HUES64 (cell line): Measurements from ENCODE around the gene ATAD1. TPM values are rescaled to one million over a fixed set of nuclear protein-coding genes. Genes with fewer than 3 reads are reported as not detected.
A peak's percentile ranks its signal among the peaks of the same experiment; 100 is the strongest.
"Not testable (repeated sequence)": the region's sequence is repeated elsewhere in the genome, so short reads cannot be mapped to it uniquely, and the experiment has no call there.

ENCODE experiments used
- H3K27ac ChIP-seq: 2 replicates; pipeline ENCODE4 v1.7.0; 2013; ENCODE audit warnings: low read depth, low read length, inconsistent platforms
- H3K27me3 ChIP-seq: 2 replicates; pipeline ENCODE4 v1.6.1; 2013; ENCODE audit warnings: mild to moderate bottlenecking, low read length; ENCODE audit not compliant: insufficient read depth
- H3K36me3 ChIP-seq: 2 replicates; pipeline ENCODE4 v1.6.1; 2013; ENCODE audit warnings: mild to moderate bottlenecking, low read length; ENCODE audit not compliant: insufficient read depth
- H3K4me1 ChIP-seq: 2 replicates; pipeline ENCODE4 v1.6.1; 2013; ENCODE audit warnings: mild to moderate bottlenecking, low read length, moderate library complexity; ENCODE audit not compliant: insufficient read depth
- H3K4me3 ChIP-seq: 2 replicates; pipeline ENCODE4 v1.5.1; 2013; ENCODE audit warnings: mild to moderate bottlenecking, low read length, moderate library complexity
- H3K9ac ChIP-seq: 2 replicates; pipeline ENCODE4 v1.6.1; 2013; ENCODE audit warnings: mild to moderate bottlenecking, low read depth, low read length
- H3K9me3 ChIP-seq: 2 replicates; pipeline ENCODE4 v1.6.1; 2013; ENCODE audit warnings: low read depth, low read length; ENCODE audit not compliant: insufficient read depth
- WGBS: fragments of 150-250, 120-280 bp; methylation state at CpG from one replicate; pipeline ENCODE4 v1.1.7; 2013; ENCODE audit warnings: missing lambda C conversion rate; 5-methylcytosine and 5-hydroxymethylcytosine counted together
- polyA plus RNA-seq, 2 experiments: library from polyadenylated mRNA; stranded (reverse); fragments of 50-300 nt; gene quantifications; one replicate each; pipeline ENCODE4 v1.2.3, GENCODE V29; 2013

Gene ATAD1, protein sequence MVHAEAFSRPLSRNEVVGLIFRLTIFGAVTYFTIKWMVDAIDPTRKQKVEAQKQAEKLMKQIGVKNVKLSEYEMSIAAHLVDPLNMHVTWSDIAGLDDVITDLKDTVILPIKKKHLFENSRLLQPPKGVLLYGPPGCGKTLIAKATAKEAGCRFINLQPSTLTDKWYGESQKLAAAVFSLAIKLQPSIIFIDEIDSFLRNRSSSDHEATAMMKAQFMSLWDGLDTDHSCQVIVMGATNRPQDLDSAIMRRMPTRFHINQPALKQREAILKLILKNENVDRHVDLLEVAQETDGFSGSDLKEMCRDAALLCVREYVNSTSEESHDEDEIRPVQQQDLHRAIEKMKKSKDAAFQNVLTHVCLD
- polyA plus RNA-seq (2013, experiment 1 of 2): 22.5 TPM
- 25.3 TPM for polyA plus RNA-seq (2013, experiment 2 of 2)

DNA sequence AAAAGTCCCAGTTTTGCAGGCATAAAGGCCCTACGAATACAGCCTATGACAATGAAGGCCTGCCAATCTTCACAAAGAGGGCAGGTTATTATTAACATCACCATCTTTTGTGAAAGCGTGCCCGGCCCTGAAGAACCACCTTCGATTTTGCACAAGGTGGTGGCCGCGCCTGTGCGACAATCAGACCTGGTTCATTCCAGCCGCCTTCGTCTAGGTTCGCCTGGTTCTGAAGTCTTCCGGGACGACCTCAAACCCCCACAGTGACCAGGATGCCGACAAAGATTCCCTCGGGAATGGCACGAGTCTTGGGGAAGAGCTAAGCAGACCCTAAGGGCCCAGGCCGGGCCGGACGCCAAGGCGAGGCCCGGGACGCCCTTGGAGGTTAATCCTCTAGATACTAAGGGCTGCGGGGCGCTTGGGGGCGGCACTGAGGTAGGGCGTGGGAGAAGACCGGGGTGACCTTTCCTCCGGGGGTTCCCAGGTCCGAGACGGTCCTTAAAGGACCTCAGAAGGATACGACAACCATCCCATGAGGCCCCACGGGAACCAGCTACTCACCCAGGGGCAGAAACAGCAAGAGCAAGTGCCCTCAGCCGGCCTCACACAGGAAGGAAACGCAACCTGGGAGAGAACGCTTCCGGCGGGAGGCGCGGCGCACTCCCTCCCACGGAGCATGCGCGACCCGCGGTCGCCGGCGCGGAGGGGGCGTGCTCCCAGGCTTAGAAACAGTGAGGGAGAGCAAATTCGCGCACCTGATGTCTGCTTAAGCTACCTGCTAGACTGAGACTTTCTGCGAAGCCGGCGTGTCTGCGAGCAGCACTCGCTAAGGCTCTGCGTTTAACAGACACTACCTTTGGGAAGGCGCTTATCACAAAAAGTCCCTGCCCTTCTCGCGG is at the start of gene ATAD1:
ATAD1 (minus strand) TSS at position 618 of the 896 bp plus-strand sequence. CDS start 3,627 bp downstream, outside the sequence.
- peak within 1 kb of the TSS; percentile 78 for H3K4me3 ChIP-seq
- H3K27ac ChIP-seq: peak within 1 kb of the TSS; percentile 87
- peaks cover 16% of the 10 kb centered on the region for H3K36me3 ChIP-seq
- under 1% methylated on average over 60 of the region's 60 CpGs for WGBS
- peaks cover 5% of the 10 kb centered on the region; the same call in 1 of the 2 replicates for H3K27me3 ChIP-seq
- H3K9me3 ChIP-seq: no peaks in the 10 kb centered on the region
- H3K4me1 ChIP-seq: peaks cover 15% of the 10 kb centered on the region
- peak within 1 kb of the TSS; percentile 87 for H3K9ac ChIP-seq

DNA sequence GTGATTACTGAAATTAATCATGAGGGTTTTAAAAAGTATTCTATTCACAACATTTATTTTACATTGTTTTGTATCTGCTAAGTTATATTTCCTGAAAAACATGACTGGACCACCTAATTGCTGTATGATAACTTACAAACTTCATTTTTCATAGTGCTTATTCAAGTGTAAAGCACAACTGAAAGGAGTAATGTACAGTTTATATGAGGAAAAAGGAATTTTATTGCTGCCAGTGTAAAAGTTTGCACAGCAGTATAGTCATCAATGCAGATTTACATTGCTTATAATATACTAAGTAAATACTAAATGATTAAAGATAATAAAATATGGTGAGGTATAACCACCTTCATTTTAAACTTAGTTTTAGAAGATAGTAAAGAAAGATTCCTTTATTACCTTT is 49.4 kb upstream of the ATAD1 start:
- Histone ChIP-seq H3K9ac (no peak overlapping the region; the same call in 1 of the 2 replicates), H3K4me3 (peak overlapping the region; percentile 96), H3K4me1 (peaks cover 22% of the 10 kb centered on the region), H3K9me3 (no peaks in the 10 kb centered on the region), H3K27ac (no peak overlapping the region), H3K36me3 (peaks cover 3% of the 10 kb centered on the region; the same call in 1 of the 2 replicates), H3K27me3 (no peaks in the 10 kb centered on the region)

DNA sequence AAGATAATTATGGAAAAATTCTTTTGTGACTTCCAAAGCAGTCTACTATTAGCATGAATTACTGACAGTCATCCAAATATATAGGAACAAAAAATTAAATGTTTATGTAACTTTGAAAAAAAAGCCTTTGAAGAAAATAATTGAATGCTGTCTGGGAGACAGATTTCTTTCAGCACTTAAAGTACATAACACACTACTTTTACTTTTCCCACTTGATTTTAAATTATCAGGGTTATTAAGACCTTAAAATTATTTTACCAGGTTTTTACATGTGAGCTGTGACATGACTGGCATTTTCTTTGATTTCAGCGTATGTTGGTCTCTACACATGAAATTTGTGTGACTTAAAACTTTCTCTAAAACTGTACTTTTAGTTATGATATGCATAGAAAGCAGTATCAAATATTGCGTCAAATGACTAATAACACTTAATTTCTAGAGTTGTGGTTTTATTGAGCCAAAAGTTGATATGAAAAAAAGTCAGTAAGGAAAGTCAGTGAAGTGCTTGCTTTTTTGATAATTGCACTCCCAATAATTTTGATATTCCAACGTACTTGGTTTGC is 48.5 kb upstream of the ATAD1 start:
- Histone ChIP-seq H3K9ac (peak overlapping the region; percentile 1; the same call in 1 of the 2 replicates), H3K27ac (no peak overlapping the region), H3K9me3 (no peaks in the 10 kb centered on the region), H3K4me3 (peak overlapping the region; percentile 96), H3K4me1 (peaks cover 22% of the 10 kb centered on the region), H3K36me3 (peaks cover 3% of the 10 kb centered on the region; the same call in 1 of the 2 replicates), H3K27me3 (no peaks in the 10 kb centered on the region)
- 80% methylated on average over 2 of the region's 3 CpGs for WGBS

DNA sequence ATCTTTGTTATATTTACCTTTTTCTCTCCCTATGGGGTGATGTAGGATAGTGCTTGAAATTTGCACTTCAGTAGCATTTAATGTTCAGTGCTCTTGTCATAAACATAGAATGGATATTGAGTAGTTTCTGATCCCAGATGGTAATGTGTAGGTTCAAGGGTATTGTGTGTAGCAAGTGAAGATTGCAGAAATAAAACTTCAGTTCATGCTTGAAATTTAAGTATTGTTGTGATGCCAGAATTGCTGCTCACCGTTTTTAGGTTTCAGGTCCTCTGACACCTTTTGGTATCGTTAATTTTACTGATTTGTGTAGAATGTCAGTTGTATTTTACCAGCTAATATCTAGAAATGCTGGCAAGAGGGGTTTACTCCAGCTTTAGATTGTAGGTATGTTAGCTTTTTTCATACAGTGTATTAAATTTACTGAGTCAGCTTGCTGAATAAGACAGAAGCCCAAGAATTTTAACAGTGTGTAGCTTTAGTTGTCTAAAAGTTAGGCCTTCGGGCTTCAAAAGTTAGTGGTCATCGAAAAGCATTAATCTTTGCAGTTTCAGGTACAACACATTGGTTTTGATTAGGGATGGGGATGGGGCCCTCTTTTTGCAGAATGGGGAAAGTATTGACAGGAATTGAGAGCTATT is 47.3 kb upstream of the ATAD1 start:
- no peak overlapping the region for H3K27ac ChIP-seq
- peaks cover 22% of the 10 kb centered on the region for H3K4me1 ChIP-seq
- 22% methylated on average over 4 of the region's 4 CpGs for WGBS
- no peaks in the 10 kb centered on the region for H3K9me3 ChIP-seq
- H3K4me3 ChIP-seq: peak overlapping the region; percentile 96
- H3K9ac ChIP-seq: peak overlapping the region; percentile 57
- H3K27me3 ChIP-seq: no peaks in the 10 kb centered on the region
- H3K36me3 ChIP-seq: peaks cover 3% of the 10 kb centered on the region; the same call in 1 of the 2 replicates

DNA sequence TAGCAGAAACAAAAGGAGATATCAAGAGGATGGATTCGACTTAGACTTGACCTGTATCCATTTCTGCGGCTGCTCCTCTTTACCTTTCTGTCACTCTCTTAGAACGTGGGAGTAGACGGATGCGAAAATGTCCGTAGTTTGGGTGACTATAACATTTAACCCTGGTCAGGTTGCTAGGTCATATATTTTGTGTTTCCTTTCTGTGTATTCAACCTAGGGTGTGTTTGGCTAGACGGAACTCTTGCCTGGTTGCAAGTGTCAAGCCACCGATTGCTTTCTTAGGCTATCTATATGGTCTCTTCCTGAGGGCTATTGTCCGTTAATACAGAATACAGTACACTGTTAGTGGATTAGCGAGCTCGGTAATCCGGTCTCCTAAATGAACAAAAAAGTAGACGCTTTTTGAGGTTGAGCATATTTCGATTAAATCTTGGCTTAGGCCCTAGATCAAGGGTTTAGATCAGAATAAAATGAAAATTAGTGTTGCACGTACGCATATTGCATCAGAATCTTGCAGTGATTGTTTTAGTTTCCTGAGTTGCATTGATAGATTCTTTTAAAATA is 46.6 kb upstream of the ATAD1 start:
- Histone ChIP-seq H3K36me3 (peaks cover 3% of the 10 kb centered on the region; the same call in 1 of the 2 replicates), H3K9me3 (no peaks in the 10 kb centered on the region), H3K9ac (peak overlapping the region; percentile 57), H3K27me3 (no peaks in the 10 kb centered on the region), H3K4me3 (peak overlapping the region; percentile 96), H3K4me1 (peaks cover 22% of the 10 kb centered on the region), H3K27ac (no peak overlapping the region)
- 2% methylated on average over 16 of the region's 16 CpGs for WGBS

DNA sequence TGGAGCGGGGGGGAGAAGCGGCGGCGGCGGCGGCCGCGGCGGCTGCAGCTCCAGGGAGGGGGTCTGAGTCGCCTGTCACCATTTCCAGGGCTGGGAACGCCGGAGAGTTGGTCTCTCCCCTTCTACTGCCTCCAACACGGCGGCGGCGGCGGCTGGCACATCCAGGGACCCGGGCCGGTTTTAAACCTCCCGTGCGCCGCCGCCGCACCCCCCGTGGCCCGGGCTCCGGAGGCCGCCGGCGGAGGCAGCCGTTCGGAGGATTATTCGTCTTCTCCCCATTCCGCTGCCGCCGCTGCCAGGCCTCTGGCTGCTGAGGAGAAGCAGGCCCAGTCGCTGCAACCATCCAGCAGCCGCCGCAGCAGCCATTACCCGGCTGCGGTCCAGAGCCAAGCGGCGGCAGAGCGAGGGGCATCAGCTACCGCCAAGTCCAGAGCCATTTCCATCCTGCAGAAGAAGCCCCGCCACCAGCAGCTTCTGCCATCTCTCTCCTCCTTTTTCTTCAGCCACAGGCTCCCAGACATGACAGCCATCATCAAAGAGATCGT is 46.0 kb upstream of the ATAD1 start:
- peak overlapping the region; percentile 96; the same call in 1 of the 2 replicates for H3K27ac ChIP-seq
- WGBS: under 1% methylated on average over 47 of the region's 47 CpGs

DNA sequence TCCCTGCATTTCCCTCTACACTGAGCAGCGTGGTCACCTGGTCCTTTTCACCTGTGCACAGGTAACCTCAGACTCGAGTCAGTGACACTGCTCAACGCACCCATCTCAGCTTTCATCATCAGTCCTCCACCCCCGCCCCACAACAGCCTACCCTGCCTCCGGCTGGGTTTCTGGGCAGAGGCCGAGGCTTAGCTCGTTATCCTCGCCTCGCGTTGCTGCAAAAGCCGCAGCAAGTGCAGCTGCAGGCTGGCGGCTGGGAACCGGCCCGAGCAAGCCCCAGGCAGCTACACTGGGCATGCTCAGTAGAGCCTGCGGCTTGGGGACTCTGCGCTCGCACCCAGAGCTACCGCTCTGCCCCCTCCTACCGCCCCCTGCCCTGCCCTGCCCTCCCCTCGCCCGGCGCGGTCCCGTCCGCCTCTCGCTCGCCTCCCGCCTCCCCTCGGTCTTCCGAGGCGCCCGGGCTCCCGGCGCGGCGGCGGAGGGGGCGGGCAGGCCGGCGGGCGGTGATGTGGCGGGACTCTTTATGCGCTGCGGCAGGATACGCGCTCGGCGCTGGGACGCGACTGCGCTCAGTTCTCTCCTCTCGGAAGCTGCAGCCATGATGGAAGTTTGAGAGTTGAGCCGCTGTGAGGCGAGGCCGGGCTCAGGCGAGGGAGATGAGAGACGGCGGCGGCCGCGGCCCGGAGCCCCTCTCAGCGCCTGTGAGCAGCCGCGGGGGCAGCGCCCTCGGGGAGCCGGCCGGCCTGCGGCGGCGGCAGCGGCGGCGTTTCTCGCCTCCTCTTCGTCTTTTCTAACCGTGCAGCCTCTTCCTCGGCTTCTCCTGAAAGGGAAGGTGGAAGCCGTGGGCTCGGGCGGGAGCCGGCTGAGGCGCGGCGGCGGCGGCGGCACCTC is 45.3 kb upstream of the ATAD1 start, which contains the start of the genes KLLN and PTEN:
KLLN (minus strand) TSS at position 481 of the 891 bp plus-strand sequence. CDS start 1,046 bp downstream, outside the sequence.
PTEN (plus strand) TSS at position 573 of the 891 bp plus-strand sequence. CDS start 845 bp downstream, outside the sequence.
- Histone ChIP-seq H3K4me3 (peak within 1 kb of the TSS; percentile 96), H3K9ac (peak within 1 kb of the TSS; percentile 94), H3K27ac (peak within 1 kb of the TSS; percentile 96), H3K4me1 (peaks cover 19% of the 10 kb centered on the region), H3K9me3 (no peaks in the 10 kb centered on the region), H3K27me3 (no peaks in the 10 kb centered on the region), H3K36me3 (peaks cover 3% of the 10 kb centered on the region; the same call in 1 of the 2 replicates)
- under 1% methylated on average over 89 of the region's 89 CpGs for WGBS

More for the DNA sequence above, 46.0 kb upstream of the ATAD1 start:
- H3K36me3 ChIP-seq, H3K9me3 ChIP-seq, H3K27me3 ChIP-seq: not testable (repeated sequence)
- peak overlapping the region; percentile 96 for H3K4me3 ChIP-seq
- peak overlapping the region; percentile 87 for H3K9ac ChIP-seq
- peaks cover 22% of the 10 kb centered on the region for H3K4me1 ChIP-seq

DNA sequence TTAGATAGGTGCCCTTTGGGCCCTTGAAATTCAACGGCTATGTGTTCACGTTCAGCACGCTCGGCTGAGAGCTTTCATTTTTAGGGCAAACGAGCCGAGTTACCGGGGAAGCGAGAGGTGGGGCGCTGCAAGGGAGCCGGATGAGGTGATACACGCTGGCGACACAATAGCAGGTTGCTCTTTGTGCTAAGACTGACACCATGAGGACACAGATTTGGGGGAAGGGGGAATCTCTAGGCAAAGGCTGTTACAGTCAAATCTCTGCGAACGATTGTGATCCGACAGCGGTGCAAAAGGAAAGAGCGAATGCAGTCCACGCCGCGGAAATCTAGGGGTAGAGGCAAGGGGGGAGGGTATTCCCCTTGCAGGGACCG is 44.6 kb upstream of the ATAD1 start:
- peaks cover 13% of the 10 kb centered on the region; the same call in 1 of the 2 replicates for H3K4me1 ChIP-seq
- peak overlapping the region; percentile 94 for H3K9ac ChIP-seq
- no peaks in the 10 kb centered on the region for H3K9me3 ChIP-seq
- no peaks in the 10 kb centered on the region for H3K27me3 ChIP-seq
- peaks cover 3% of the 10 kb centered on the region; the same call in 1 of the 2 replicates for H3K36me3 ChIP-seq
- WGBS: under 1% methylated on average over 21 of the region's 21 CpGs
- peak overlapping the region; percentile 96 for H3K4me3 ChIP-seq
- H3K27ac ChIP-seq: peak overlapping the region; percentile 96

DNA sequence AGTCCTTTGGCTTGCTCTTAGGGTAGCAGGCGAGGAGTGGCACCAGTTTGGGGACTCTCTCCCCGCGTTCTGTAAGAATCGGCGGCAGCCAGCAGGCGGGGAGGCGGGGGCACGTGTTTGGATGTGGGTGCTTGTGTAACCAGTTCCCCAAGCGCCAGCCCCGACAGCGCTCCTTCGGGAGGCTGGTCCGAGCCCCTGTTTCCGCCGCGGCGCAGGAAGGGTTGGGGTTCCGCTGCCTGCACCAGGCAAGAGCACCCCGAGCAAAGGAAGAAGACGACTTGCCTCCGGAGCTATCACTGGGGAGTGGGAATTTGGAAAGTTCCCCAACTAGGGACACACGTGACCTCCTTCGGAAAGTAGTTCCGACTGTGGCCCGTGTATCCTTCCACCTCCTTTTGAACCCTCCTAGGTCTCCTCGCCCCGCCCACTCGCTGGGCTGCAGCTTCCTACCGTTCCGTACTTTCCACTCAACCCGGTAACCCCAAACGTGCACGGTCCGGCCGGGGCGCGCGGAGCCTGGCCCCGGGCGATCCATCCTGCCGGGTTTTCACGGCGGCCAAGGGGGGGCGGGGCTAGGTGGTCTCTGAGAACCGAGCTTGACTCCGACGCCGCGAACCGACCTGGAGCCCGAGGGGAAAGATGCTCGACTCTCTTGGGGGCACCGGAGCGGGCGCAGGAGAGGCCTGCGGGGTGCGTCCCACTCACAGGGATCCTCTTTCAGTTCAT is 44.1 kb upstream of the ATAD1 start:
- H3K27me3 ChIP-seq: no peaks in the 10 kb centered on the region
- H3K9me3 ChIP-seq: no peaks in the 10 kb centered on the region
- H3K4me3 ChIP-seq: peak overlapping the region; percentile 96
- H3K9ac ChIP-seq: peak overlapping the region; percentile 94
- H3K36me3 ChIP-seq: no peaks in the 10 kb centered on the region
- peaks cover 7% of the 10 kb centered on the region; the same call in 1 of the 2 replicates for H3K4me1 ChIP-seq
- peak overlapping the region; percentile 96 for H3K27ac ChIP-seq
- WGBS: under 1% methylated on average over 57 of the region's 57 CpGs
